SU-DHL-6 (cell line): Measurements from ENCODE around the gene KCNG4.

Experiments used
- H2AFZ ChIP-seq: fragments of 200-600 bp; sonication (generic); 2 replicates; pipeline ENCODE4 v1.6.1; 2014; ENCODE audit warnings: low read depth, mild to moderate bottlenecking, moderate library complexity, mixed read lengths, antibody characterized with exemption, low read length; ENCODE audit not compliant: severe bottlenecking
- H3F3A ChIP-seq: fragments of 200-600 bp; shearing (Covaris generic); 2 replicates; pipeline ENCODE4 v1.6.0; 2016; ENCODE audit warnings: antibody characterized with exemption, mild to moderate bottlenecking; ENCODE audit not compliant: insufficient read depth
- H3K27ac ChIP-seq: fragments of 200-600 bp; sonication (generic); 2 replicates; pipeline ENCODE4 v1.5.1; 2016; ENCODE audit warnings: low read depth, mild to moderate bottlenecking, low read length, moderate library complexity, mixed read lengths
- H3K27me3 ChIP-seq: fragments of 200-600 bp; sonication (generic), shearing (Covaris generic); 2 replicates; pipeline ENCODE4 v1.6.0; 2014; ENCODE audit warnings: mild to moderate bottlenecking, low read length
- H3K36me3 ChIP-seq: fragments of 200-600 bp; sonication (generic); 2 replicates; pipeline ENCODE4 v1.6.1; 2014; ENCODE audit warnings: mild to moderate bottlenecking, low read length, mixed read lengths
- H3K4me2 ChIP-seq: fragments of 300-600, 200-600 bp; shearing (Covaris generic), sonication (generic); 2 replicates; pipeline ENCODE4 v1.6.0; 2014; ENCODE audit warnings: low read length, low read depth, mild to moderate bottlenecking; ENCODE audit not compliant: poor library complexity, severe bottlenecking
- H3K4me3 ChIP-seq: fragments of 200-600 bp; sonication (generic); 2 replicates; pipeline ENCODE4 v1.5.1; 2014; ENCODE audit warnings: antibody characterized with exemption, low read length, mild to moderate bottlenecking, mixed read lengths; ENCODE audit not compliant: insufficient read depth, poor library complexity, severe bottlenecking
- H3K79me2 ChIP-seq: fragments of 200-600 bp; sonication (generic); 2 replicates; pipeline ENCODE4 v1.6.1; 2014; ENCODE audit warnings: mild to moderate bottlenecking, low read length, moderate library complexity; ENCODE audit not compliant: insufficient read depth
- H3K9ac ChIP-seq: fragments of 200-600 bp; sonication (generic); 2 replicates; pipeline ENCODE4 v1.7.0; 2014; ENCODE audit warnings: mild to moderate bottlenecking, low read length
- H3K9me2 ChIP-seq: fragments of 200-600 bp; sonication (generic); replicated peaks from 2 replicates; pipeline ENCODE4 v1.6.1; 2014; ENCODE audit warnings: low read length; ENCODE audit not compliant: insufficient read depth
- H3K9me3 ChIP-seq: fragments of 200-600 bp; sonication (generic); 2 replicates; pipeline ENCODE4 v1.6.1; 2014; ENCODE audit warnings: low read length, mixed read lengths; ENCODE audit not compliant: insufficient read depth
- H4K20me1 ChIP-seq: fragments of 200-600 bp; sonication (generic); 2 replicates; pipeline ENCODE4 v1.6.1; 2014; ENCODE audit warnings: low read depth, mild to moderate bottlenecking, antibody characterized with exemption, low read length, moderate library complexity, mixed read lengths
- EZH2phosphoT487 ChIP-seq: fragments of 200-600 bp; sonication (generic), shearing (Covaris generic); conservative IDR thresholded peaks from 2 replicates; pipeline ENCODE4 v1.6.1; 2018; ENCODE audit warnings: mild to moderate bottlenecking, antibody characterized with exemption, low read length, moderate library complexity, mixed read lengths
- TF ChIP-seq, protein P1 (sequence below): fragments of 200-600 bp; sonication (generic); IDR thresholded peaks from one replicate; pipeline ENCODE4 v1.5.1; 2017; ENCODE audit warnings: antibody characterized with exemption, mild to moderate bottlenecking, low read length, moderate library complexity; ENCODE audit not compliant: insufficient read depth, poor library complexity, severe bottlenecking

KCNG4 gene

DNA sequence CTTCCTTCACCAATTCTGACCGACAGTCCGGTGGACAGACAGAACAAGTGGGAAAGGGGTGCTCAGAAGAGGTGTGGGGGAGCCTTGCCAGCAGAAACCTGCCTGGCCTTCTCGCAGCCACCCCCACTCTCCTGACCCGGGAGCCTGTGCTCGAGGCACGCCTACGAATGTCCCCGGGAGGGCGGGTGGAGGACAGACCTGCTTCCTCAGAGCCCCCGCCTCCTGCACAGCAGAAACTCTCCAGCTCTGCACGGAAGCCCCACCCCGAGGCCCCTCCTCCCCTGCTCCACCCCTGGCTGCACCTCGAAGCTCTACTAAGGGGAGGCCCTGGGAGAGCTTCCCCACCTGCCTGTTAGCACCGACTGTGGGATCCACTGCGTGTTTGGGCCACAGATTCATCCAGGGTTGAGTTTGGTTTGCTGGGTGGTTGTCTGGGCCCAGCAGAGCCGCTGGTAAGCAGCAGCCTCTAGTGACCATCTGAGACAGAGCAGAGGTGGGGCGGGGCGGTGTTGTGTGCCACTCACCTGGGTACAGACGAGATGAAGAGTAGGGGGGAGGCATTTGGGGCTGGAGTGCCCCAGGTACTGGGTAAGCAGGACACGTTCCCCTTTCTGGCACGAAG, 59.2 kb downstream of the KCNG4 start:
- TF ChIP-seq EZH2phosphoT487 = no peak
- TF ChIP-seq, protein P1, sequence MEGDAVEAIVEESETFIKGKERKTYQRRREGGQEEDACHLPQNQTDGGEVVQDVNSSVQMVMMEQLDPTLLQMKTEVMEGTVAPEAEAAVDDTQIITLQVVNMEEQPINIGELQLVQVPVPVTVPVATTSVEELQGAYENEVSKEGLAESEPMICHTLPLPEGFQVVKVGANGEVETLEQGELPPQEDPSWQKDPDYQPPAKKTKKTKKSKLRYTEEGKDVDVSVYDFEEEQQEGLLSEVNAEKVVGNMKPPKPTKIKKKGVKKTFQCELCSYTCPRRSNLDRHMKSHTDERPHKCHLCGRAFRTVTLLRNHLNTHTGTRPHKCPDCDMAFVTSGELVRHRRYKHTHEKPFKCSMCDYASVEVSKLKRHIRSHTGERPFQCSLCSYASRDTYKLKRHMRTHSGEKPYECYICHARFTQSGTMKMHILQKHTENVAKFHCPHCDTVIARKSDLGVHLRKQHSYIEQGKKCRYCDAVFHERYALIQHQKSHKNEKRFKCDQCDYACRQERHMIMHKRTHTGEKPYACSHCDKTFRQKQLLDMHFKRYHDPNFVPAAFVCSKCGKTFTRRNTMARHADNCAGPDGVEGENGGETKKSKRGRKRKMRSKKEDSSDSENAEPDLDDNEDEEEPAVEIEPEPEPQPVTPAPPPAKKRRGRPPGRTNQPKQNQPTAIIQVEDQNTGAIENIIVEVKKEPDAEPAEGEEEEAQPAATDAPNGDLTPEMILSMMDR = no peak
- H3K4me3 ChIP-seq = no peak overlapping the region
- no peak overlapping the region for H3K4me2 ChIP-seq
- no peak overlapping the region for H3K27ac ChIP-seq
- no peaks in the 10 kb centered on the region for H4K20me1 ChIP-seq
- no peaks in the 10 kb centered on the region for H3F3A ChIP-seq
- H2AFZ ChIP-seq = no peak overlapping the region
- H3K9me2 ChIP-seq = no peaks in the 10 kb centered on the region
- H3K36me3 ChIP-seq = no peaks in the 10 kb centered on the region
- H3K9ac ChIP-seq = no peak overlapping the region
- H3K27me3 ChIP-seq = no peaks in the 10 kb centered on the region
- H3K79me2 ChIP-seq = peaks cover 13% of the 10 kb centered on the region
- H3K9me3 ChIP-seq = no peaks in the 10 kb centered on the region

DNA sequence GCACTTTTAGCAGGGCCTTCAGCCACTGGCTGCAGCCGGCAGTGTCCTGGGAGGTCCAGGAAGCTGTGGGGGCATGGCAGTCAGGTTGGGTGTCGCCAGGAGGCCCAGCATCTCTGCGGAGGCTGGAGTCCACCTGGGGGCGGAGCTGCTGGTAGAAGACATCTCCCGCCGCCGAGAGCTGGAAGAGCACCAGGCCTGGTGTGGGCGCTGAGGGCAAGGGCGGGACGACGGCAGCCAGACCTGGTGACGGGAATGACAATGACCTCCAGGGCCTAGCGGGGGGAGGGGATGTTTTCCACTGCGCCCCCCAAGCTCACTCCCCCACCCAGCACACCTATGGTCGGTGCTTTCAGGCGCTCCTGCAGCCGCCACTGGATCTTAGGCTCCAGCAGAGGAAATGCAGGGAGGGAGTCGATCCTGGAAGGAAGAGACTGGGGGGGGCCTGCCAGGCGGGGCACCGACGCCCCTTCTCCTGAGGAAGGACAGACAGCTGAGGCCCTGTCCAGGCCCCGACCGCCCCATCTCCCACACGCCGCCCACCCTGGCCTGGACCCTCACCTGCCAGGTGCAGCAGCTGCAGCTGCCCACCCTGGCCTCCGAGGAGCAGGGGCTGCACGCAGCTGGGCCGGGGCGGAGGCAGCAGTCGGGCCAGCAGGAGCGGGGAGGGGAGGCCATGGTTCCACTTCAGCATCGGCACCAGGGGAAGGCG, 60.0 kb downstream of the KCNG4 start:
- H3K9ac ChIP-seq = no peak overlapping the region
- H3K79me2 ChIP-seq = peaks cover 4% of the 10 kb centered on the region
- no peaks in the 10 kb centered on the region for H4K20me1 ChIP-seq
- H3K36me3 ChIP-seq = no peaks in the 10 kb centered on the region
- H3K27ac ChIP-seq = no peak overlapping the region
- H3F3A ChIP-seq = no peaks in the 10 kb centered on the region
- no peaks in the 10 kb centered on the region for H3K9me3 ChIP-seq
- H3K4me2 ChIP-seq = no peak overlapping the region
- H3K9me2 ChIP-seq = no peaks in the 10 kb centered on the region
- no peak overlapping the region for H3K4me3 ChIP-seq
- H2AFZ ChIP-seq = no peak overlapping the region
- TF ChIP-seq, protein P1 = no peak
- no peak for TF ChIP-seq EZH2phosphoT487
- H3K27me3 ChIP-seq = no peaks in the 10 kb centered on the region

DNA sequence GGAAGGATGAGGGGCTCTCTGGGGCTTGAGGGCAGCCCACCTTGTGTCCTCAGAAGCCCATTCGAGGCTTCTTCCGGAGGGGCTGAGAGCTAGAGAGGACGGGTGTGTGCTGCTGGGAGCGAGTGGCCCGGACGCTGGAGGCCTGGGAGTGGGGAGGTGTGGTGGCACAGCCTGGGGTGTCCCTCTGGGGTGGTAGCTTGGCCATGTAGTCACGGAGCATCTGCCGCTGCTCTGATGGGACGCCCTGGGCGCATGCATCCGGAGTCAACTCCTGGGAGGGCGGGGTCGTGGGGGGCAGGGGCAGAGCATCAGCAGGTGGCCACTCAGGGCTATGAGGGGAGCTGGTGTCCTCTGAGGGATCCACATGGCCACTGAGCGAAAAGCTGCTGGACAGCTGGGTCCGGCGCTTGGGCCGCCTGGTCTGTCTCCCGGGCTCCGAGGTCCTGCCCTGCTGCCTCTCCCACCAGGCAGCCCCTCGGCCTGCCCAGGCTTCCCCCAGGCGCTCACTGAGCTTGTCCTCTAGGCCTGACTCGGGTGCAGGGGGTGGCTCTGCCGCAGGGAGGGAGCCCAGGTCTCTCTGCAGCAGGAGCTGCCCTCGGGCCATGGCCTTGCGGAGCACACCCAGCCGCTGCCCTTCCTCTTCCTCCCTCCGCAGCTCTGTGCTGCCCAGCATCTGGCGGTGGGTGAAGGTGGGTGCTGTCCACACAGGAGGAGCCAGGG, 60.8 kb downstream of the KCNG4 start:
- Histone ChIP-seq H3K9ac (no peak overlapping the region), H3K4me2 (no peak overlapping the region), H3K79me2 (no peaks in the 10 kb centered on the region), H2AFZ (no peak overlapping the region), H3K27me3 (no peaks in the 10 kb centered on the region), H3K9me2 (no peaks in the 10 kb centered on the region), H3K36me3 (no peaks in the 10 kb centered on the region), H4K20me1 (no peaks in the 10 kb centered on the region), H3K9me3 (no peaks in the 10 kb centered on the region), H3F3A (no peaks in the 10 kb centered on the region), H3K4me3 (no peak overlapping the region), H3K27ac (no peak overlapping the region)
- TF ChIP-seq, protein P1 = no peak
- TF ChIP-seq EZH2phosphoT487 = no peak
